GM23338 (cell line): Measurements from ENCODE around the gene CDH20. TPM values are rescaled to one million over a fixed set of nuclear protein-coding genes. Genes with fewer than 3 reads are reported as not detected.

ENCODE experiments used
- ATAC-seq: fragments of 200-7000 bp; cut with Tn5 transposase; 3 replicates; pipeline ENCODE4 v1.9.1; 2020
- DNase-seq: peaks from one replicate; pipeline ENCODE4 v3.0.0-alpha.2; 2015; ENCODE audit warnings: low spot score
- H2AFZ ChIP-seq: fragments of 200-600 bp; sonication (generic); 2 replicates; pipeline ENCODE4 v1.8.0; 2016; ENCODE audit warnings: antibody characterized with exemption, mild to moderate bottlenecking, moderate library complexity
- H3F3A ChIP-seq: fragments of 200-600 bp; sonication (generic); replicated peaks from 2 replicates; pipeline ENCODE4 v1.8.0; 2017; ENCODE audit warnings: antibody characterized with exemption, mixed run types, low read depth
- H3K27ac ChIP-seq: fragments of 200-600 bp; sonication (generic); 2 replicates; pipeline ENCODE4 v1.6.1; 2016; ENCODE audit warnings: low read depth
- H3K27me3 ChIP-seq: fragments of 200-600 bp; sonication (generic); 2 replicates; pipeline ENCODE4 v1.8.0; 2016; ENCODE audit warnings: mild to moderate bottlenecking, mixed run types, moderate library complexity; ENCODE audit not compliant: insufficient read depth
- H3K36me3 ChIP-seq: fragments of 200-600 bp; sonication (generic); 2 replicates; pipeline ENCODE4 v1.8.0; 2016; ENCODE audit warnings: mild to moderate bottlenecking; ENCODE audit not compliant: insufficient read depth
- H3K4me1 ChIP-seq: fragments of 200-600 bp; sonication (generic); 2 replicates; pipeline ENCODE4 v1.8.0; 2016; ENCODE audit warnings: mild to moderate bottlenecking, moderate library complexity; ENCODE audit not compliant: insufficient read depth
- H3K4me2 ChIP-seq: fragments of 200-600 bp; sonication (generic); 2 replicates; pipeline ENCODE4 v1.7.1; 2017; ENCODE audit warnings: mixed run types
- H3K4me3 ChIP-seq: fragments of 200-600 bp; sonication (generic); 2 replicates; pipeline ENCODE4 v1.6.1; 2016; ENCODE audit warnings: mixed run types
- H3K79me2 ChIP-seq: fragments of 200-600 bp; sonication (generic); replicated peaks from 2 replicates; pipeline ENCODE4 v1.8.0; 2017; ENCODE audit warnings: mild to moderate bottlenecking; ENCODE audit not compliant: insufficient read depth
- H3K9me2 ChIP-seq: fragments of 200-600 bp; sonication (generic); 2 replicates; pipeline ENCODE4 v1.8.0; 2017; ENCODE audit not compliant: insufficient read depth
- H4K20me1 ChIP-seq: fragments of 200-600 bp; sonication (generic); replicated peaks from 2 replicates; pipeline ENCODE4 v1.8.0; 2017; ENCODE audit warnings: mild to moderate bottlenecking; ENCODE audit not compliant: insufficient read depth
- H3K27ac Mint-ChIP-seq: 2 replicates; pipeline ENCODE4 v1.8.0; 2020; ENCODE audit warnings: inconsistent platforms, mild to moderate bottlenecking, moderate library complexity, mixed read lengths
- H3K27me3 Mint-ChIP-seq: 3 replicates; pipeline ENCODE4 v1.8.0; 2022; ENCODE audit warnings: low read depth, mild to moderate bottlenecking, moderate library complexity, mixed read lengths, inconsistent platforms; ENCODE audit not compliant: insufficient read depth, poor library complexity
- H3K36me3 Mint-ChIP-seq: 3 replicates; pipeline ENCODE4 v1.8.0; 2021; ENCODE audit warnings: low read depth, mild to moderate bottlenecking, inconsistent platforms, moderate library complexity, mixed read lengths
- H3K4me1 Mint-ChIP-seq: 3 replicates; pipeline ENCODE4 v1.8.0; 2020; ENCODE audit warnings: mild to moderate bottlenecking, inconsistent platforms, mixed read lengths
- H3K4me3 Mint-ChIP-seq: 3 replicates; pipeline ENCODE4 v1.8.0; 2021; ENCODE audit warnings: moderate library complexity, mild to moderate bottlenecking, inconsistent platforms, mixed read lengths
- H3K9me3 Mint-ChIP-seq: 3 replicates; pipeline ENCODE4 v1.8.0; 2020; ENCODE audit warnings: moderate library complexity, mild to moderate bottlenecking, inconsistent platforms, mixed read lengths
- CREB1 ChIP-seq: fragments of 250-450 bp; sonication (Bioruptor Pico); IDR thresholded peaks from 2 replicates; pipeline ENCODE4 v1.5.0; 2020; ENCODE audit warnings: low read depth, mild to moderate bottlenecking, moderate library complexity
- EZH2 ChIP-seq: fragments of 200-600 bp; sonication (generic); IDR thresholded peaks from one replicate; pipeline ENCODE4 v1.8.0; 2017; ENCODE audit warnings: antibody characterized with exemption, mild to moderate bottlenecking, low read depth; ENCODE audit not compliant: unreplicated experiment
- EZH2phosphoT487 ChIP-seq: fragments of 200-600 bp; sonication (generic); IDR thresholded peaks from one replicate; pipeline ENCODE4 v1.8.1; 2018; ENCODE audit warnings: antibody characterized with exemption; ENCODE audit not compliant: unreplicated experiment
- JUNB ChIP-seq: IDR thresholded peaks from one replicate; pipeline ENCODE4 v1.6.1; 2016; ENCODE audit warnings: antibody characterized with exemption; ENCODE audit not compliant: unreplicated experiment
- POLR2AphosphoS5 ChIP-seq: IDR thresholded peaks from 2 replicates; pipeline ENCODE4 v1.6.1; 2016; ENCODE audit warnings: antibody characterized with exemption, low read depth
- STAT1 ChIP-seq: IDR thresholded peaks from one replicate; pipeline ENCODE4 v1.6.1; 2016; ENCODE audit warnings: antibody characterized with exemption; ENCODE audit not compliant: unreplicated experiment
- ZNF114 ChIP-seq: fragments of 250-450 bp; sonication (Bioruptor Pico); IDR thresholded peaks from 2 replicates; pipeline ENCODE4 v1.5.0; 2020; ENCODE audit warnings: mild to moderate bottlenecking, moderate library complexity
- ZNF331 ChIP-seq: fragments of 250-450 bp; sonication (Bioruptor Pico); IDR thresholded peaks from 2 replicates; pipeline ENCODE4 v1.5.0; 2020; ENCODE audit warnings: low read depth, mild to moderate bottlenecking, moderate library complexity
- polyA plus RNA-seq: library from polyadenylated mRNA; unstranded; fragments of >200 nt; fragmentation: Nextera tagmentation; extraction: Ambion mirVana; gene quantifications from 2 replicates; pipeline ENCODE4 v1.2.1, GENCODE V29; 2016
- total RNA-seq: library from RNA; depleted of rRNA; stranded (reverse); fragments of >200 nt; shearing (Covaris generic); gene quantifications from 2 replicates; pipeline ENCODE4 v1.2.3, GENCODE V29; 2014
- TF ChIP-seq, protein P1 (sequence below), 2 experiments: fragments of 200-600 bp in 1 of 2; sonication (generic) in 1 of 2; conservative IDR thresholded peaks; 2 replicates each; pipeline versions ENCODE4 v1.5.1 to v1.6.1; 2016 to 2017; ENCODE audit warnings: antibody characterized with exemption in 2 of 2, low read depth in 2 of 2, mild to moderate bottlenecking in 2 of 2, moderate library complexity in 1 of 2
- TF ChIP-seq, protein P2 (sequence below): fragments of 250-450 bp; sonication (Bioruptor Pico); IDR thresholded peaks from 2 replicates; pipeline ENCODE4 v1.5.0; 2020; ENCODE audit warnings: mild to moderate bottlenecking, moderate library complexity
- TF ChIP-seq, protein P3 (sequence below): IDR thresholded peaks from 2 replicates; pipeline ENCODE4 v1.6.1; 2016; ENCODE audit warnings: antibody characterized with exemption

CDH20 gene
- total and polyA plus RNA-seq, 2 experiments from 2014 or later: 1.0 TPM; not detected in 1

DNA sequence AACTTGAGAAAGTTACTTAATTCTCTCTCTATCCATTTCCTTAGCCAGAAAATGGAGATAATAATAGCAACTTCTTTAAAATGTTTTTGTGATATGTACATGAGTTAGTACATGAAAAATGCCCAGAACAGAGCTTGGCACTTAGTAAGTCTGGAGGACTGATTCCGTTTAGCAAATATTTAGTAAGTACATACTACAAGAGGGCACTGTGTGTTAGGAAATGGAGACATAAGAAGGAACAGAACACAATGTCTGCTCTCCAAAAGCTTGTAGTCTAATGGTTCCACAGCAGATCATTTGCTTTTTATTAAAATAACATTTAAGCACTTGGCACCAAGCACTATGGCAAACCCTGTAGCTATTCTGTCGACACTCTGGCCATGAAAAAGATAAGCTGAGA lies 47.5 kb upstream of the CDH20 start (continued):
- TF ChIP-seq, protein P1, sequence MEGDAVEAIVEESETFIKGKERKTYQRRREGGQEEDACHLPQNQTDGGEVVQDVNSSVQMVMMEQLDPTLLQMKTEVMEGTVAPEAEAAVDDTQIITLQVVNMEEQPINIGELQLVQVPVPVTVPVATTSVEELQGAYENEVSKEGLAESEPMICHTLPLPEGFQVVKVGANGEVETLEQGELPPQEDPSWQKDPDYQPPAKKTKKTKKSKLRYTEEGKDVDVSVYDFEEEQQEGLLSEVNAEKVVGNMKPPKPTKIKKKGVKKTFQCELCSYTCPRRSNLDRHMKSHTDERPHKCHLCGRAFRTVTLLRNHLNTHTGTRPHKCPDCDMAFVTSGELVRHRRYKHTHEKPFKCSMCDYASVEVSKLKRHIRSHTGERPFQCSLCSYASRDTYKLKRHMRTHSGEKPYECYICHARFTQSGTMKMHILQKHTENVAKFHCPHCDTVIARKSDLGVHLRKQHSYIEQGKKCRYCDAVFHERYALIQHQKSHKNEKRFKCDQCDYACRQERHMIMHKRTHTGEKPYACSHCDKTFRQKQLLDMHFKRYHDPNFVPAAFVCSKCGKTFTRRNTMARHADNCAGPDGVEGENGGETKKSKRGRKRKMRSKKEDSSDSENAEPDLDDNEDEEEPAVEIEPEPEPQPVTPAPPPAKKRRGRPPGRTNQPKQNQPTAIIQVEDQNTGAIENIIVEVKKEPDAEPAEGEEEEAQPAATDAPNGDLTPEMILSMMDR (conservative IDR thresholded peaks at IDR 0.05; ENCODE audit: low read depth in 2 of 2): no peak
- TF ChIP-seq EZH2: no peak

DNA sequence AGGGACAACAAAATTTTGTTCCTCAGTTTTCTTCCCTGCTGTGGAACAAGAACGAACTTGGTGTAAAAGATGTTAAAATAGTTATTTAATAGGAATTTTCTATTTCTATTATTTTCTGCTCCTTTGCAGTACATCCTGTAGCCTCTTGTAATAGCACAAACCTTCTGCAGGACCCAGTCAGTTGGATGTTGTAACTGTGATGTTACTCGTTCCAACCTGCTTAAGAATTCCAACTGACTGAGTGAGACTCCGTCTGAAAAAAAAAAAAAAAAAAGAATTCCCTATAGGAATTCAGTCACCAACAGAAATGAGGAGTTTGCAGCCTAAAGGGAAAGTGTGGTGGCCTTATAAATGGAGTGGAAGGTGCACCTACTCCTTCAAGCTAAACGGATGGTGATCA lies 46.4 kb upstream of the CDH20 start:
- ATAC-seq: no peak
- no peak for DNase-seq
- Histone ChIP-seq H4K20me1 (no peaks in the 10 kb centered on the region), H3K36me3 (no peaks in the 10 kb centered on the region), H3K79me2 (no peaks in the 10 kb centered on the region), H2AFZ (no peak overlapping the region), H3F3A (no peaks in the 10 kb centered on the region), H3K27ac (no peak overlapping the region), H3K4me2 (no peak overlapping the region), H3K27me3 (no peaks in the 10 kb centered on the region), H3K4me1 (peaks cover 10% of the 10 kb centered on the region; the same call in 1 of the 2 replicates), H3K4me3 (no peak overlapping the region), H3K9me2 (no peaks in the 10 kb centered on the region)
- Mint-ChIP-seq H3K9me3 (no peaks in the 10 kb centered on the region), H3K27me3 (no peaks in the 10 kb centered on the region), H3K36me3 (no peaks in the 10 kb centered on the region), H3K27ac (no peak overlapping the region), H3K4me3 (no peak overlapping the region), H3K4me1 (peaks cover 12% of the 10 kb centered on the region)
- TF ChIP-seq JUNB (no peak), ZNF114 (CRISPR knock-in tag) (no peak), CREB1 (CRISPR knock-in tag) (no peak), EZH2phosphoT487 (no peak), ZNF331 (CRISPR knock-in tag) (no peak), EZH2 (no peak), STAT1 (no peak), POLR2AphosphoS5 (no peak)
- TF ChIP-seq, protein P1 (conservative IDR thresholded peaks at IDR 0.05; ENCODE audit: low read depth in 2 of 2): no peak
- TF ChIP-seq, protein P2, sequence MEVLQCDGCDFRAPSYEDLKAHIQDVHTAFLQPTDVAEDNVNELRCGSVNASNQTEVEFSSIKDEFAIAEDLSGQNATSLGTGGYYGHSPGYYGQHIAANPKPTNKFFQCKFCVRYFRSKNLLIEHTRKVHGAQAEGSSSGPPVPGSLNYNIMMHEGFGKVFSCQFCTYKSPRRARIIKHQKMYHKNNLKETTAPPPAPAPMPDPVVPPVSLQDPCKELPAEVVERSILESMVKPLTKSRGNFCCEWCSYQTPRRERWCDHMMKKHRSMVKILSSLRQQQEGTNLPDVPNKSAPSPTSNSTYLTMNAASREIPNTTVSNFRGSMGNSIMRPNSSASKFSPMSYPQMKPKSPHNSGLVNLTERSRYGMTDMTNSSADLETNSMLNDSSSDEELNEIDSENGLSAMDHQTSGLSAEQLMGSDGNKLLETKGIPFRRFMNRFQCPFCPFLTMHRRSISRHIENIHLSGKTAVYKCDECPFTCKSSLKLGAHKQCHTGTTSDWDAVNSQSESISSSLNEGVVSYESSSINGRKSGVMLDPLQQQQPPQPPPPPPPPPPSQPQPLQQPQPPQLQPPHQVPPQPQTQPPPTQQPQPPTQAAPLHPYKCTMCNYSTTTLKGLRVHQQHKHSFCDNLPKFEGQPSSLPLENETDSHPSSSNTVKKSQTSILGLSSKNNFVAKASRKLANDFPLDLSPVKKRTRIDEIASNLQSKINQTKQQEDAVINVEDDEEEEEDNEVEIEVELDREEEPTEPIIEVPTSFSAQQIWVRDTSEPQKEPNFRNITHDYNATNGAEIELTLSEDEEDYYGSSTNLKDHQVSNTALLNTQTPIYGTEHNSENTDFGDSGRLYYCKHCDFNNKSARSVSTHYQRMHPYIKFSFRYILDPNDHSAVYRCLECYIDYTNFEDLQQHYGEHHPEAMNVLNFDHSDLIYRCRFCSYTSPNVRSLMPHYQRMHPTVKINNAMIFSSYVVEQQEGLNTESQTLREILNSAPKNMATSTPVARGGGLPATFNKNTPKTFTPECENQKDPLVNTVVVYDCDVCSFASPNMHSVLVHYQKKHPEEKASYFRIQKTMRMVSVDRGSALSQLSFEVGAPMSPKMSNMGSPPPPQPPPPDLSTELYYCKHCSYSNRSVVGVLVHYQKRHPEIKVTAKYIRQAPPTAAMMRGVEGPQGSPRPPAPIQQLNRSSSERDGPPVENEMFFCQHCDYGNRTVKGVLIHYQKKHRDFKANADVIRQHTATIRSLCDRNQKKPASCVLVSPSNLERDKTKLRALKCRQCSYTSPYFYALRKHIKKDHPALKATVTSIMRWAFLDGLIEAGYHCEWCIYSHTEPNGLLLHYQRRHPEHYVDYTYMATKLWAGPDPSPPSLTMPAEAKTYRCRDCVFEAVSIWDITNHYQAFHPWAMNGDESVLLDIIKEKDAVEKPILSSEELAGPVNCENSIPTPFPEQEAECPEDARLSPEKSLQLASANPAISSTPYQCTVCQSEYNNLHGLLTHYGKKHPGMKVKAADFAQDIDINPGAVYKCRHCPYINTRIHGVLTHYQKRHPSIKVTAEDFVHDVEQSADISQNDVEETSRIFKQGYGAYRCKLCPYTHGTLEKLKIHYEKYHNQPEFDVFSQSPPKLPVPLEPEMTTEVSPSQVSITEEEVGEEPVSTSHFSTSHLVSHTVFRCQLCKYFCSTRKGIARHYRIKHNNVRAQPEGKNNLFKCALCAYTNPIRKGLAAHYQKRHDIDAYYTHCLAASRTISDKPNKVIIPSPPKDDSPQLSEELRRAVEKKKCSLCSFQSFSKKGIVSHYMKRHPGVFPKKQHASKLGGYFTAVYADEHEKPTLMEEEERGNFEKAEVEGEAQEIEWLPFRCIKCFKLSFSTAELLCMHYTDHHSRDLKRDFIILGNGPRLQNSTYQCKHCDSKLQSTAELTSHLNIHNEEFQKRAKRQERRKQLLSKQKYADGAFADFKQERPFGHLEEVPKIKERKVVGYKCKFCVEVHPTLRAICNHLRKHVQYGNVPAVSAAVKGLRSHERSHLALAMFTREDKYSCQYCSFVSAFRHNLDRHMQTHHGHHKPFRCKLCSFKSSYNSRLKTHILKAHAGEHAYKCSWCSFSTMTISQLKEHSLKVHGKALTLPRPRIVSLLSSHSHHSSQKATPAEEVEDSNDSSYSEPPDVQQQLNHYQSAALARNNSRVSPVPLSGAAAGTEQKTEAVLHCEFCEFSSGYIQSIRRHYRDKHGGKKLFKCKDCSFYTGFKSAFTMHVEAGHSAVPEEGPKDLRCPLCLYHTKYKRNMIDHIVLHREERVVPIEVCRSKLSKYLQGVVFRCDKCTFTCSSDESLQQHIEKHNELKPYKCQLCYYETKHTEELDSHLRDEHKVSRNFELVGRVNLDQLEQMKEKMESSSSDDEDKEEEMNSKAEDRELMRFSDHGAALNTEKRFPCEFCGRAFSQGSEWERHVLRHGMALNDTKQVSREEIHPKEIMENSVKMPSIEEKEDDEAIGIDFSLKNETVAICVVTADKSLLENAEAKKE (CRISPR knock-in tag): no peak
- TF ChIP-seq, protein P3, sequence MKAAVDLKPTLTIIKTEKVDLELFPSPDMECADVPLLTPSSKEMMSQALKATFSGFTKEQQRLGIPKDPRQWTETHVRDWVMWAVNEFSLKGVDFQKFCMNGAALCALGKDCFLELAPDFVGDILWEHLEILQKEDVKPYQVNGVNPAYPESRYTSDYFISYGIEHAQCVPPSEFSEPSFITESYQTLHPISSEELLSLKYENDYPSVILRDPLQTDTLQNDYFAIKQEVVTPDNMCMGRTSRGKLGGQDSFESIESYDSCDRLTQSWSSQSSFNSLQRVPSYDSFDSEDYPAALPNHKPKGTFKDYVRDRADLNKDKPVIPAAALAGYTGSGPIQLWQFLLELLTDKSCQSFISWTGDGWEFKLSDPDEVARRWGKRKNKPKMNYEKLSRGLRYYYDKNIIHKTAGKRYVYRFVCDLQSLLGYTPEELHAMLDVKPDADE: no peak
